Measurements from ENCODE around the gene ANAPC5.
"Not testable (repeated sequence)": the region's sequence is repeated elsewhere in the genome, so short reads cannot be mapped to it uniquely, and the experiment has no call there.

ANAPC5 gene

DNA sequence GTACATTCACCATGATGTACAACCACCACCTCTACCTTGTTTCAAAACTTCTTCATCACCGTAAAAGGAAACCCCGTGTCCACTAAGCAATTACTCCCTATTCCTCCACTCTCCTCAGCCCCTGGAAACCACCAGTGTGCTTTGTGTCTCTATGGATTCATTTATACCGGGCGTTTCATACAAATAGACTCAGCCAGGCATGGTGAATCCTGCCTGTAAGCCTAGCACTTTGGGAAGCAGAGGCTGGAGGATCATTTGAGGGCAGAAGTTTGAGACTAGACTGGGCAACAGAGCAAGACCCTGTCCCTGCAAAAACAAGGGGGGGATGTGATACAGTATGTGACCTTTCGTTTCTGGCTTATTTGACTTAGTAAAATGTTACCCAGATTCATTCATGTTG, 26.5 kb upstream of the ANAPC5 start:
- CTCF ChIA-PET: no interaction called here
- no peaks in the 10 kb centered on the region for H3K4me1 ChIP-seq (ENCODE audit: control extremely low read depth in 1 of 4, control insufficient read depth in 4 of 4, insufficient read depth in 4 of 4, low read length in 3 of 4)
- POLR2A ChIA-PET: no interaction called here
- H3K36me3 ChIP-seq (ENCODE audit: control insufficient read depth in 4 of 4, insufficient read depth in 4 of 4, low read length in 3 of 4): no peaks in the 10 kb centered on the region
- H3K9me3 ChIP-seq (ENCODE audit: control extremely low read depth in 1 of 5, control insufficient read depth in 4 of 5, insufficient read depth in 2 of 5, low read depth in 1 of 5, low read length in 4 of 5): no peaks in the 10 kb centered on the region
- no peak overlapping the region for H3K4me3 ChIP-seq (ENCODE audit: control insufficient read depth in 1 of 7, extremely low read depth in 1 of 7, insufficient read depth in 4 of 7, low read depth in 2 of 7, low read length in 6 of 7)
- H3K27ac ChIP-seq (ENCODE audit: insufficient read depth in 1 of 2, low read depth in 1 of 2, low read length in 2 of 2, poor library complexity in 1 of 2, severe bottlenecking in 2 of 2): no peak overlapping the region
- WGBS (ENCODE audit: insufficient coverage): 83% methylated on average over 3 of the region's 5 CpGs
- H3K27me3 ChIP-seq (replicated peaks in 2 of 5; ENCODE audit: control insufficient read depth in 4 of 5, insufficient read depth in 5 of 5, low read length in 4 of 5): no peaks in the 10 kb centered on the region
- DNase-seq: no peak

DNA sequence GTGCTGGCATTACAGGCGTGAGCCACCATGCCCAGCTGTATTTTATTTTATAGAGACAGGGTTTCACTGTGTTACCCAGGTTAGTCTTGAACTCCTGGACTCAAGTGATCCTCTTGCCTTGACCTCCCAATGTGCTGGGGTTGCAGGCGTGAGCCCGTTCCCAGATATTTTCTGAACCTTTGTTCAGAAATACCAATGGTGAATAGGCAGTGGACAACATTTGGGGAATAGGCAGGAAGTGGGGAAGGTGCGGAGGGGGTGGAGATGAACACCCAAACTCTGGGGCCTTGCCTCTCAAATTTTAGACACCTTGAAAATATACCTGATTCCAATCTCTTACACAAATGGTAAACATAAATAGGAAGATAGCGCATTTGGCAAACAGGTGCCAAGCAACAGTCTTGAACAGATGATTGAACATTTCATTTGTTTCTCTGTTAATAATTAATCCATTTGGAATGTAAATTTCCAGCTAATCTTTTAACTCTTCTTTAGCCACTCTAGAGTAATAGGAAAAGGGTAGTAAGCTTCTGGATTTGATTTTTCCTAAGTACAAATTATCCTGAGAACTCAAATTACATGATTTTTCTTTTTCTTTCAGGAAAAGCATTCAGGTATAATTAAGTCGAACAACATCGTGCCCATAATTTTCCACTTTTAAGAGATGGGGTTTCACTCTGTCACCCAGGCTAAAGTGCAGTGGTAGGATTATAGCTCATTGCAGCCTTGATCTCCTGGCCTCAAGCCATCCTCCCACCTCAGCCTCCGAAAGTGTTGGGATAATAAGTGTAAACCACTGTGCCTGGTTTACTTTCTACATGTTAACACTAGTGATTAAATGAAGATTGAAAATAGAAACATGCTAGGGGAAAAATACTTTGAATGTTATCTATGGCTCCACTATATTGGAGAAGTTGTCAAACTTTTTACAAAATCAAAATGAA, 24.8 kb upstream of the ANAPC5 start:
- Histone ChIP-seq H3K4me1 (ENCODE audit: control extremely low read depth in 1 of 4, control insufficient read depth in 4 of 4, insufficient read depth in 4 of 4, low read length in 3 of 4) (no peaks in the 10 kb centered on the region), H3K36me3 (ENCODE audit: control insufficient read depth in 4 of 4, insufficient read depth in 4 of 4, low read length in 3 of 4) (no peaks in the 10 kb centered on the region), H3K27me3 (replicated peaks in 2 of 5; ENCODE audit: control insufficient read depth in 4 of 5, insufficient read depth in 5 of 5, low read length in 4 of 5) (no peaks in the 10 kb centered on the region), H3K9me3 (ENCODE audit: control extremely low read depth in 1 of 5, control insufficient read depth in 4 of 5, insufficient read depth in 2 of 5, low read depth in 1 of 5, low read length in 4 of 5) (no peaks in the 10 kb centered on the region), H3K27ac (ENCODE audit: insufficient read depth in 1 of 2, low read depth in 1 of 2, low read length in 2 of 2, poor library complexity in 1 of 2, severe bottlenecking in 2 of 2) (no peak overlapping the region), H3K4me3 (ENCODE audit: control insufficient read depth in 1 of 7, extremely low read depth in 1 of 7, insufficient read depth in 4 of 7, low read depth in 2 of 7, low read length in 6 of 7) (no peak overlapping the region)
- no peak for DNase-seq
- ChIA-PET CTCF (no interaction called here), POLR2A (no interaction called here)
- 100% methylated on average over 6 of the region's 8 CpGs for WGBS (ENCODE audit: insufficient coverage)

DNA sequence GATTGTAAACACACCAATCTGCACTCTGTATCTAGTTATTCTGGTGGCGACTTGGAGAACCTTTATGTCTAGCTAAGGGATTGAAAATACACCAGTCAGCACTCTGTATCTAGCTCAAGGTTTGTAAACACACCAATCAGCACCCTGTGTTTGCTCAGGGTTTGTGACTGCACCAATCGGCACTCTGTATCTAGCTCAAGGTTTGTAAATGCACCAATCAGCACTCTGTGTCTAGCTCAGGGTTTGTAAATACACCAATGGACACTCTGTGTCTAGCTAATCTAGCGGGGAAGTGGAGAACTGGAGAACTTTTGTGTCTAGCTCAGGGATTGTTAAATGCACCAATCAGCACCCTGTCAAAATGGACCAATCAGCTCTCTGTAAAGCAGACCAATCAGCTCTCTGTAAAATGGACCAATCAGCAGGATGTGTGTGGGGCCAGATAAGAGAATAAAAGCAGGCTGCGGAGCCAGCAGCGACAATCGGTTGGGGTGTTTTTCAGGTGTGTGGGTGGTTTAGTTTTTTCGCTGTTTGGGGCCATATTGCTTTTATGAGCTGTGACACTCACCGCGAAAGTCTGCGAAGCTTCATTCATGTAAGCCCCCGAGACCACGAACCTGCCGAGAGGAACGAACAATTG, 22.9 kb upstream of the ANAPC5 start:
- POLR2A ChIA-PET: not testable (repeated sequence)

DNA sequence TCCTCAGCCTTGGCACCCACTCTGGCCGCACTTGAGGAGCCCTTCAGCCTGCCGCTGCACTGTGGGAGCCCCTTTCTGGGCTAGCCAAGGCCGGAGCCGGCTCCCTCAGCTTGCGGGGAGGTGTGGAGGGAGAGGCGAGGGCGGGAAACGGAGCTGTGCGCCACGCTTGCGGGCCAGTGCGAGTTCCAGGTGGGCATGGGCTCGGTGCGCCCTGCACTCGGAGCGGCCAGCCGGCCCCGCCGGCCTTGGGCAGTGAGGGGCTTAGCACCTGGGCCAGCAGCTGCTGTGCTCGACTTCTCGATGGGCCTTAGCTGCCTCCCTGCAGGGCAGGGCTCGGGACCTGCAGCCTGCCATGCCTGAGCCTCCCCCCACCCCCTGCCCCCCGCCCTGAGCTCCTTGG, 22.1 kb upstream of the ANAPC5 start:
- not testable (repeated sequence) for H3K27ac ChIP-seq (ENCODE audit: insufficient read depth in 1 of 2, low read depth in 1 of 2, low read length in 2 of 2, poor library complexity in 1 of 2, severe bottlenecking in 2 of 2); DNase-seq; H3K4me1 ChIP-seq (ENCODE audit: control extremely low read depth in 1 of 4, control insufficient read depth in 4 of 4, insufficient read depth in 4 of 4, low read length in 3 of 4); H3K36me3 ChIP-seq (ENCODE audit: control insufficient read depth in 4 of 4, insufficient read depth in 4 of 4, low read length in 3 of 4); H3K9me3 ChIP-seq (ENCODE audit: control extremely low read depth in 1 of 5, control insufficient read depth in 4 of 5, insufficient read depth in 2 of 5, low read depth in 1 of 5, low read length in 4 of 5); H3K4me3 ChIP-seq (ENCODE audit: control insufficient read depth in 1 of 7, extremely low read depth in 1 of 7, insufficient read depth in 4 of 7, low read depth in 2 of 7, low read length in 6 of 7); H3K27me3 ChIP-seq (replicated peaks in 2 of 5; ENCODE audit: control insufficient read depth in 4 of 5, insufficient read depth in 5 of 5, low read length in 4 of 5)
- ChIA-PET POLR2A (interaction anchor here (0.6 kb wide), 1 partner anchor 24 kb away, joined by 6 read pairs; no protein-coding TSS in a partner anchor), CTCF (interaction anchor here (0.5 to 1.1 kb wide), 2 partner anchors 9 to 193 kb away, joined by 3 to 4 read pairs; no protein-coding TSS in a partner anchor)
- WGBS (ENCODE audit: insufficient coverage): 98% methylated on average over 21 of the region's 23 CpGs

More for the DNA sequence above, 22.9 kb upstream of the ANAPC5 start:
- not testable (repeated sequence) for H3K9me3 ChIP-seq (ENCODE audit: control extremely low read depth in 1 of 5, control insufficient read depth in 4 of 5, insufficient read depth in 2 of 5, low read depth in 1 of 5, low read length in 4 of 5); DNase-seq; H3K4me1 ChIP-seq (ENCODE audit: control extremely low read depth in 1 of 4, control insufficient read depth in 4 of 4, insufficient read depth in 4 of 4, low read length in 3 of 4); H3K4me3 ChIP-seq (ENCODE audit: control insufficient read depth in 1 of 7, extremely low read depth in 1 of 7, insufficient read depth in 4 of 7, low read depth in 2 of 7, low read length in 6 of 7); H3K27me3 ChIP-seq (replicated peaks in 2 of 5; ENCODE audit: control insufficient read depth in 4 of 5, insufficient read depth in 5 of 5, low read length in 4 of 5); H3K36me3 ChIP-seq (ENCODE audit: control insufficient read depth in 4 of 4, insufficient read depth in 4 of 4, low read length in 3 of 4); H3K27ac ChIP-seq (ENCODE audit: insufficient read depth in 1 of 2, low read depth in 1 of 2, low read length in 2 of 2, poor library complexity in 1 of 2, severe bottlenecking in 2 of 2)
- CTCF ChIA-PET: interaction anchor here (1.1 kb wide), 1 partner anchor 10 kb away, joined by 4 read pairs; no protein-coding TSS in a partner anchor
- WGBS (ENCODE audit: insufficient coverage): 92% methylated on average over 14 of the region's 14 CpGs

DNA sequence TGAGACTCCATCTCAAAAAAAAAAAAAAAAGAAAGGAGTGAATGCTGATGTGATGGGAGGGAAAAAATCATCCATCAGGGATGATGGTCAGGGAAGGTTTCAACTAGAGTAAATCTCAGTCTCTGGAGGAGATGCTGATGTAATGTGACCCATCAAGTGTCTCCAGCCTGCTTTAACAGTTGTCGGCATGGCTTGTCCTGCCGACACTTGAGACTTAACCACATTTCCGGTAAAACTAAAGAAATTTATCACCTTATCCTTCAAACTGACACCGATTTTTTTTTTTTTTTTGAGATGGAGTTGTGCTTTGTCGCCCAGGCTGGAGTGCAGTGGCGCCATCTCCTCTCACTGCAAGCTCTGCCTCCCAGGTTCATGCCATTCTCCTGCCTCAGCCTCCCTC, 21.5 kb upstream of the ANAPC5 start:
- H3K27ac ChIP-seq (ENCODE audit: insufficient read depth in 1 of 2, low read depth in 1 of 2, low read length in 2 of 2, poor library complexity in 1 of 2, severe bottlenecking in 2 of 2): no peak overlapping the region
- H3K4me1 ChIP-seq (ENCODE audit: control extremely low read depth in 1 of 4, control insufficient read depth in 4 of 4, insufficient read depth in 4 of 4, low read length in 3 of 4): no peaks in the 10 kb centered on the region
- H3K27me3 ChIP-seq (replicated peaks in 2 of 5; ENCODE audit: control insufficient read depth in 4 of 5, insufficient read depth in 5 of 5, low read length in 4 of 5): no peaks in the 10 kb centered on the region
- H3K4me3 ChIP-seq (ENCODE audit: control insufficient read depth in 1 of 7, extremely low read depth in 1 of 7, insufficient read depth in 4 of 7, low read depth in 2 of 7, low read length in 6 of 7): no peak overlapping the region
- no CpG with 5 or more reads among the region's 6 CpGs for WGBS (ENCODE audit: insufficient coverage)
- CTCF ChIA-PET: interaction anchor here (0.5 to 1.1 kb wide), 2 partner anchors 9 to 192 kb away, joined by 3 to 4 read pairs; no protein-coding TSS in a partner anchor
- DNase-seq: peak in 2 of 3 donors; percentile 21 to 23
- POLR2A ChIA-PET: interaction anchor here (0.6 kb wide), 1 partner anchor 24 kb away, joined by 6 read pairs; no protein-coding TSS in a partner anchor
- no peaks in the 10 kb centered on the region for H3K36me3 ChIP-seq (ENCODE audit: control insufficient read depth in 4 of 4, insufficient read depth in 4 of 4, low read length in 3 of 4)
- H3K9me3 ChIP-seq (ENCODE audit: control extremely low read depth in 1 of 5, control insufficient read depth in 4 of 5, insufficient read depth in 2 of 5, low read depth in 1 of 5, low read length in 4 of 5): no peaks in the 10 kb centered on the region

DNA sequence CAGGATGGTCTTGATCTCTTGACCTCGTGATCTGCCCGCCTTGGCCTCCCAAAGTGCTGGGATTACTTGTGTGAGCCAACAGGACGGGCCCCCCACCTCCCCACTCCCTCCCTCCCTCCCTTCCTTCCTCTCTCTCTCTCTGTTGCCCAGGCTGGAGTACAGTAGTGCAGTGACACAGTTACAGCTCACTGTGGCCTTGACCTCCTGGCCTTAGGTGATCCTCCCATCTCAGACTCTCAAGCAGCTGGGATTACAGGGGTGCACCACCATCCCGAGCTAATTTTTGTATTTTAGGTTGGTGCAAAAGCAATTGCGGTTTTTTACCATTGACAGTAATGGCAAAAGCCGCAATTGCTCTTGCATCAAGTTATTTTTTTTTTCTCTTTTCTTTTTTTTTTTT, 19.2 kb upstream of the ANAPC5 start:
- ChIA-PET POLR2A (no interaction called here), CTCF (no interaction called here)
- no peaks in the 10 kb centered on the region for H3K27me3 ChIP-seq (replicated peaks in 2 of 5; ENCODE audit: control insufficient read depth in 4 of 5, insufficient read depth in 5 of 5, low read length in 4 of 5)
- H3K4me1 ChIP-seq (ENCODE audit: control extremely low read depth in 1 of 4, control insufficient read depth in 4 of 4, insufficient read depth in 4 of 4, low read length in 3 of 4): no peaks in the 10 kb centered on the region
- H3K36me3 ChIP-seq (ENCODE audit: control insufficient read depth in 4 of 4, insufficient read depth in 4 of 4, low read length in 3 of 4): no peaks in the 10 kb centered on the region
- H3K4me3 ChIP-seq (ENCODE audit: control insufficient read depth in 1 of 7, extremely low read depth in 1 of 7, insufficient read depth in 4 of 7, low read depth in 2 of 7, low read length in 6 of 7): no peak overlapping the region
- H3K27ac ChIP-seq (ENCODE audit: insufficient read depth in 1 of 2, low read depth in 1 of 2, low read length in 2 of 2, poor library complexity in 1 of 2, severe bottlenecking in 2 of 2): no peak overlapping the region
- no peaks in the 10 kb centered on the region for H3K9me3 ChIP-seq (ENCODE audit: control extremely low read depth in 1 of 5, control insufficient read depth in 4 of 5, insufficient read depth in 2 of 5, low read depth in 1 of 5, low read length in 4 of 5)
- 73% methylated on average over 3 of the region's 6 CpGs for WGBS (ENCODE audit: insufficient coverage)
- DNase-seq: no peak

DNA sequence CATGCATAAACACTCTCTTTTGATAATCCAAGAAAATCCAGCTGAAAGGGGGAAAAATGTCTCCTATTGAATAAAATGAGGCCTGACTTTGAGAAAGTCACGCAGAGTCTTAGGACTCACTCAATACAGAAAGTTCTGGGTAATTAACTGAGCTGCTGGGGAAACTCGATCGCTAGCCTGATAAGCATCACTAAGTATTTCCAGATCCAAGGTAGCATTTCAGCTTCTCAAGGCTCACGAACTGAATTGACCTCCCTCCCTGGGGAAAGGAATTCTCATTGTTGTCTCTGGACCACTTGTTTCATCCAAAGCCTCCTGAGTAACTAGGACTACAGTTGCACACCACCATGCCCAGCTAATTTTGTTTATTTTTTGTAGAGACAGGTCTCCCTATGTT, 13.8 kb upstream of the ANAPC5 start:
- H3K27me3 ChIP-seq (replicated peaks in 2 of 5; ENCODE audit: control insufficient read depth in 4 of 5, insufficient read depth in 5 of 5, low read length in 4 of 5): no peaks in the 10 kb centered on the region
- POLR2A ChIA-PET: no interaction called here

More for the DNA sequence above, 13.8 kb upstream of the ANAPC5 start:
- Histone ChIP-seq H3K9me3 (ENCODE audit: control extremely low read depth in 1 of 5, control insufficient read depth in 4 of 5, insufficient read depth in 2 of 5, low read depth in 1 of 5, low read length in 4 of 5) (no peaks in the 10 kb centered on the region), H3K36me3 (ENCODE audit: control insufficient read depth in 4 of 4, insufficient read depth in 4 of 4, low read length in 3 of 4) (no peaks in the 10 kb centered on the region), H3K4me1 (ENCODE audit: control extremely low read depth in 1 of 4, control insufficient read depth in 4 of 4, insufficient read depth in 4 of 4, low read length in 3 of 4) (peaks cover 0 to 2% (median 0%) of the 10 kb centered on the region in 4 experiments), H3K4me3 (ENCODE audit: control insufficient read depth in 1 of 7, extremely low read depth in 1 of 7, insufficient read depth in 4 of 7, low read depth in 2 of 7, low read length in 6 of 7) (no peak overlapping the region), H3K27ac (ENCODE audit: insufficient read depth in 1 of 2, low read depth in 1 of 2, low read length in 2 of 2, poor library complexity in 1 of 2, severe bottlenecking in 2 of 2) (no peak overlapping the region)
- no peak for DNase-seq
- WGBS (ENCODE audit: insufficient coverage): 96% methylated on average over 4 of the region's 4 CpGs
- CTCF ChIA-PET: interaction anchor here (1.3 to 1.7 kb wide), 2 partner anchors 18 to 21 kb away, joined by 3 read pairs; no protein-coding TSS in a partner anchor
